T-helper 1 cell (primary cell): ENCODE data around the gene SLC46A1.
"Not testable (repeated sequence)": the region's sequence is repeated elsewhere in the genome, so short reads cannot be mapped to it uniquely, and the experiment has no call there.

Source experiments
- DNase-seq, 5 donors: peaks; one replicate each; pipeline ENCODE4 v3.0.0-alpha.2; 2012 to 2020
- total RNA-seq, 4 donors: gene quantifications; one replicate each; lab custom pipeline; 2026; lab: John Stamatoyannopoulos, UW

SLC46A1 gene
- total RNA-seq: 0.27 to 2.0 (median 1.1) reads per million in 4 donors

GRCh38 chr17:28405632-28406472 lies at the start of gene SLC46A1:
Gene SLC46A1, minus strand, starts transcription at chr17:28406212. Its CDS starts 98 bp downstream, at chr17:28406114.
- DNase-seq: peak in 1 of 5 donors; percentile 18

DNA sequence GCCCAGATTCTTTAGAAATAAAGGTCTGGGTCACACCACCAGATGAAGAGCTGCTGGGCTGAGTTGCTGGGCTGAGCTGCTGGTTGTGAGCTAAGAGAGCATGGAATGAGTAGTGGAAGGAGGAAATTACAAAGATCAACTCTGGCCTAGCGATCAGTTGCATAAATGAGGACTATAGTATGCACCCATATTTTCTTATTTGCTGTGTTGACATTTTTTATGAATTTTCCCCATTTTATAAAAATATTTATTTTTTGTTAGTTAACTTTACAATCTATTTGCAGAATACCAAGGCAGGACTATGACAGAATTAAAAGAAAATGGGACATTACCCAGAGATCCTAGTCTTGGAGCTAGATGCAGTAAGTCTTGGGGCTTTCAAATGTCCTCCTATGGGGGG lies 43.8 kb upstream of the SLC46A1 start:
- no peak for DNase-seq

GRCh38 chr17:28447396-28447760 lies 41.4 kb upstream of the SLC46A1 start:
- no peak for DNase-seq

DNA sequence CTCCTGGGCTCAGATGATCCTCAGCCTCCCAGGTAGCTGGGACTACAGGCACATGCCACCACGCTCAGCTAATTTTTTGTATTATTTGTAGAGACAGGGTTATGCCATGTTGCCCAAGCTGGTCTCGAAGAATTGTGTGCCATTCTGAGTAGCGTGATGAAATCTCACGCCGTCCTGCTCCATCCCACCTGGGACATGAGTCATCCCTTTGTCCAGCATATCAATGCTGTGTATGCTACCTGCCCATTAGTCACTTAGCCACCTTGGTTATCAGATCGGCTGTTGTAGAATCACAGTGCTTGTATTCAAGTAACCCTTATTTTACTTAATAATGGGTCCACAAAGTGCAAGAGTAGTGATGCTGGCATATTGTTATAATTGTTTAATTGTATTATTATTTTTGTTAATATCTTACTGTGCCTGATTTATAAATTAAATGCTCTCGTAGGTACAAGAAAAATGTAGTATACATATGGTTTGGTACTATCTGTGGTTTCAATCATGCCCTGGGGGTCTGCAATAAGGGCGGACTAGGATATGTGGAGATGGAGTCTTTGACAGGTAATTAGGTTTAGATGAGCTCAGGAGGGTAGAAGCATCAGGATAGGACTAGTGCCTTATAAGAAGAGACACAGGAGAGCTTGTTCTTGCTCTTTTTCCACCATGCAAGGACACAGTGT lies 40.8 kb upstream of the SLC46A1 start:
- DNase-seq: no peak

- DNase-seq: no peak
These were observed 38.1 kb upstream of the SLC46A1 start for GRCh38 chr17:28443901-28444638.

- DNase-seq: not testable (repeated sequence)
These were observed 28.3 kb upstream of the SLC46A1 start for GRCh38 chr17:28434326-28434725.

DNA sequence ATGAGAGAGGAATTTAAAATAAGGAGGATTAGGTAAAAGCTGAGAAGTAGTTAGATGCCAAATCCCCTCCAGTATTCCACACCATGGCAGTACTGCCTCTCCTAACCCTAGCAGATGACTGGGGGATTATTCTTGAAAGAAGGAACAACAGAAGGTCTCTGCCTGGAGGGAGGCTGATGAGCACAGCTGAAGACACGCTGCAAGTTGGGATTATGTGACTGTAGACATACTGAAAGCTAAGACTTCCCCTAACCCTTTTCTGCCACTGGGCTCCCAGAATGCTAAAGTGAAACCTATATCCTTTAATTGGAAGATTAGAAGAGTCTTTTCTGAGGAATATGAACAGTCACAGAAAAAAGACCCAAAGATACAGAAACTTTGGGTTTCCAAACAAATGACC lies 27.7 kb upstream of the SLC46A1 start:
- no peak for DNase-seq

DNA sequence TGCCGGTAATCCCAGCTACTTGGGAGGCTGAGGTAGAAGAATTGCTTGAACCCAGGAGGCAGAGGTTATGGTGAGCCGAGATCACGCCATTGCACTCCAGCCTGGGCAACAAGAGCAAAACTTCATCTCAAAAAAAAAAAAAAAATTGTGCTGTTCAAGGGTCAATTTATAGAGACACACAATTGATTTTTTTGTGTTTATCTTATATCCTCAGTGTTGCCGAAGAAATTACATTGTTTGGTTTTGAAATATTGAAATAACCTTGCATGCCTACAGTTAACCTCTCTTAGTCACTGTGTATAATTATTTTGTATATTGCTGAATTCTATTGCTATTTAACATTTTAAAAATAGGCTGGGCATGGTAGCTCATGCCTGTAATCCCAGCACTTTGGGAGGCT lies 22.0 kb upstream of the SLC46A1 start:
- DNase-seq: not testable (repeated sequence)

GRCh38 chr17:28427371-28427770 lies 21.4 kb upstream of the SLC46A1 start:
- DNase-seq: no peak

GRCh38 chr17:28426081-28426519 lies 20.1 kb upstream of the SLC46A1 start:
- no peak for DNase-seq

DNA sequence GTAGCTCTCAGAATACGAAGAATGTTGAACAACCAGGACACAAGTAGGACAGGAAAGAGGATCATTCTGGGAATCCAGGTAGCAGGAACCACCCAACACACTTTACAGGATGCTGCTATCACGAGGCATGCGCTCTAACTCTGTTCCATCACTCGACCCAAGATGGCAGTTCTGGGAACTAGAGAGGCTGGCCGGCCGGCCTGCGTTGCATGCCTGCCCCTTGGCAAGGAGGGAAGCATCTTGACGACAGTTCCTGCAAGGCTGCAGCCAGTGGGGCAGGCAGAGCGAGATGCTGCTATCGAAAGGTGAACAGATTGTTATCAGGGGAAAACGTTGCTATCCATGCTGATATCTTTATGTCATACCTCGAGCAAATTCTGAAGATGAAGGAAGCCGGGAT lies 19.2 kb upstream of the SLC46A1 start:
- no peak for DNase-seq

DNA sequence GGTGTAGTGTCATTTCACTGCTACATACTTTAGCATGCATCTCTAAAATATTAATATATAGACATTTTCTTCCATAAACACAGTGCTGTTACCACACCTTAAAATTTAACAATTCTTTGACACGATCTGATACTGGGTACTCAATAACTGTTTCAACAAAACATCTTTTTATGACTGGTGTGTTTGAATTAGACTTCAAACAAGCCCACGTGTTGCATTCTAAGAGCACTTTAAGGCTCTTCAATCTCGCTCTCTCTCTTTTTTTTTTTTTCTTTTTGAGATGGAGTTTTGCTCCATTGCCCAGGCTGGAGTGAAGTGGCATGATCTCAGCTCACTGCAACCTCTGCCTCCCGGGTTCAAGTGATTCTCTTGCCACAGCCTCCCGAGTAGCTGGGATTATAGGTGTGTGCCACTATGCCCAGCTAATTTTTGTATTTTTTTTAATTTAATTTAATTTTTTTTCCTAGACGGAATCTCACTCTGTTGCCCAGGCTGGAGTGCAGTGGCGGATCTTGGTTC lies 15.8 kb upstream of the SLC46A1 start:
- DNase-seq: no peak

DNA sequence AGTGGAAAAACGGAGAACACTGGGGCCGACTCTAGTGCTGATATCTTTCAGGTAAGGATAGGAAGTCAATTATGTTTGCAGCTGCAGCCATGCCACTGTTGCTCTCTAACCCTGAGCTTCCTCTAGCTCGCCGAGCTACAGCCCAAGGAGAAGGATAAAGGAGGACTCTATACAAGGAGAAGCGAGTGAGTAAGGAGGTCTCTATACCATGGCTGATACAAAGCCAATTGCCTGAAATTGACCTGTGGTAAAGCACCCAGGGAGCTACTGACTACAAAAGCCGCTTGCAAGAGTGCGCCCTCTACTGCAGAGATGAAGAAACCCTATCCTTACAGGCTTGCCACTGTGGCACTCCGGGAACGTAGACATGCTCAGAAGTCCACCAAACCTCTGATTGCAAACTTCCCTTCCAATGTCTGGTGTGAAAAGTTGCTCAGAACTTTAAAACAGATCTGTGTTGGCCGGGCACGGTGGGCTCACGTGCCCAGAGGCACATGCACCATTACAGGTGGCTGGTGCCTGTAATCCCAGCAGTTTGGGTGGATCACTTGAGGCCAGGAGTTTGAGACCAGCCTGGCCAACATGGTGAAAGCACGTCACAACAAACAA lies 10.8 kb upstream of the SLC46A1 start:
- DNase-seq: peak in 3 of 5 donors; percentile 14 to 50 (median 35)

- DNase-seq: no peak
These were observed 9.9 kb upstream of the SLC46A1 start for GRCh38 chr17:28415886-28416285.

DNA sequence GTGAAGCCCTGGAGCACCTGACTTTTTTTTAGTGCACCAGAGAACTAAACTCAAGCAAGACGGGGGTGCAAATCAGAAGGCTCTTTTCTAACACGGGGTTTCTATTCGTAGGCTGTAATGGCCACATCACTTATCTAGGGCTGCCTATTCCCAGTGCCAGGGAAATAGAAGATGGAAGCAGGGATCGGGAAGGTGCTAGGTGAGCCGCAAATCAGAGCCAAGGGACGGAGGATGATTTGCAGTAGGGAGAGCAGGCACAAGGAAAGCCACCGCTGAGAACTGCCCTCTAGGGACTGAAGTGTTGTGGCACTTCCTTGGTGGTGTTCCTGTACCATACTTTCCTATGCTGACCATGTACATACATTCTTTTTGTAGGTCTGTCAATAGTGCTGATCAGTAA lies 7.8 kb upstream of the SLC46A1 start:
- DNase-seq: no peak

GRCh38 chr17:28412099-28412498 lies 6.1 kb upstream of the SLC46A1 start:
- DNase-seq: no peak

DNA sequence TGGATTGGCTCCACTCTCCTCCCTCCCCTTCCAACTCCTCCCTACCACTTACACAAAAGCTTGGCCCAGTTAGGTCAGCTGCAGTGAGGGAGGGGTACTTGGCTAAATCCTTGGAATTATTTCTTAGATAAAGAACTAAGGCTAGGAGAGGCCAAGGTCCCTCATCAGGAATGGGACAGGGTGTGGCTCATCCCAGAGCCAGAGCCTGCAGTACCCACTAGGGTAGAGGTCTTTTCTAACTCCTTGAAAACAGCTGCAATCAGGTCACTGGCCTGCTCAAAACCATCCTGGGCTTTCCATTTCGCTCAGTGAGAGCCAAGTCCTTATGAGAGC lies 1.9 kb upstream of the SLC46A1 start:
- DNase-seq: no peak

GRCh38 chr17:28407130-28407973 lies 1.3 kb upstream of the SLC46A1 start:
- DNase-seq: no peak

DNA sequence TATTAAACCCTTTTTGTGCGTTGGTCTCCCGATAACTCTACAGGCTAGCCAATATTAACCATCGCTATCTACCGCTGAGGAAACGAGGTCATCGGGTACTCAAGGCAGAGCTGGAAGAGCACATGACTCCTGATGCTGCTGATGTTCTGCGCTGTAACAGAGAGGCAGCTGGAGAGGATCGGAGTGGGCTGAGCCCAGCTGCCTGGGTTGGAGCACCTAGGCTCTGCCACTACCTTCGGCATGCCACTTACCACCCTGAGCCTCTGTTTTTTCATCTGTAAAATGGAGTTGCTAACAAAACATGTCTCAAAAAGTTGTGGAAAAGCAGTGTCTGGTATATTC lies 432 bp upstream of the SLC46A1 start:
- DNase-seq: no peak

- no peak for DNase-seq
These were observed 1.0 kb downstream of the SLC46A1 start for GRCh38 chr17:28404812-28405570.

GRCh38 chr17:28404461-28404811 lies 1.6 kb downstream of the SLC46A1 start:
- no peak for DNase-seq
